Nephron (organoid): ENCODE data around the gene HGFAC.

Source experiments
- H3K27ac Mint-ChIP-seq, 3 experiments: 2 replicates each; pipeline ENCODE4 v1.8.0; 2020; ENCODE audit warnings: mixed read lengths in 3 of 3, mild to moderate bottlenecking in 2 of 3, moderate library complexity in 1 of 3
- H3K27me3 Mint-ChIP-seq: 2 replicates; pipeline ENCODE4 v1.8.0; 2021; ENCODE audit warnings: low read depth, mild to moderate bottlenecking, moderate library complexity, mixed read lengths
- H3K36me3 Mint-ChIP-seq: 2 replicates; pipeline ENCODE4 v1.8.0; 2020; ENCODE audit warnings: low read depth, mixed read lengths
- H3K4me1 Mint-ChIP-seq: 2 replicates; pipeline ENCODE4 v1.8.0; 2020; ENCODE audit warnings: mixed read lengths
- H3K4me3 Mint-ChIP-seq, 3 experiments: 2 replicates each; pipeline ENCODE4 v1.8.0; 2020; ENCODE audit warnings: mild to moderate bottlenecking in 3 of 3, mixed read lengths in 3 of 3, moderate library complexity in 2 of 3
- H3K9me3 Mint-ChIP-seq: 2 replicates; pipeline ENCODE4 v1.8.0; 2020; ENCODE audit warnings: mixed read lengths
- CTCF ChIP-seq, 3 experiments: fragments of 200-600 bp; sonication (generic); IDR thresholded peaks; one replicate each; pipeline ENCODE4 v1.5.0; 2021; ENCODE audit warnings: antibody characterized with exemption in 3 of 3; ENCODE audit not compliant: unreplicated experiment in 3 of 3

The HGFAC gene

GRCh38 chr4:3420956-3421355 lies 20.8 kb upstream of the HGFAC start:
- no peaks in the 10 kb centered on the region for H3K9me3 Mint-ChIP-seq
- no peak overlapping the region for H3K4me3 Mint-ChIP-seq
- no peaks in the 10 kb centered on the region for H3K27me3 Mint-ChIP-seq
- H3K36me3 Mint-ChIP-seq = peaks cover 38% of the 10 kb centered on the region
- H3K4me1 Mint-ChIP-seq = peaks cover 11% of the 10 kb centered on the region
- H3K27ac Mint-ChIP-seq = no peak overlapping the region
- no peak for TF ChIP-seq CTCF (IDR thresholded peaks at IDR 0.05; ENCODE audit: unreplicated experiment in 3 of 3)

- no peak for TF ChIP-seq CTCF (IDR thresholded peaks at IDR 0.05; ENCODE audit: unreplicated experiment in 3 of 3)
- Mint-ChIP-seq H3K9me3 (no peaks in the 10 kb centered on the region), H3K27me3 (no peaks in the 10 kb centered on the region), H3K4me1 (peaks cover 6% of the 10 kb centered on the region), H3K4me3 (no peak overlapping the region), H3K36me3 (peaks cover 33% of the 10 kb centered on the region), H3K27ac (no peak overlapping the region)
These were observed 20.3 kb upstream of the HGFAC start for GRCh38 chr4:3421470-3421869.

- peaks cover 24% of the 10 kb centered on the region for H3K36me3 Mint-ChIP-seq
- no peaks in the 10 kb centered on the region for H3K9me3 Mint-ChIP-seq
- H3K4me3 Mint-ChIP-seq = no peak overlapping the region
- no peak for TF ChIP-seq CTCF (IDR thresholded peaks at IDR 0.05; ENCODE audit: unreplicated experiment in 3 of 3)
- no peak overlapping the region for H3K27ac Mint-ChIP-seq
- no peaks in the 10 kb centered on the region for H3K4me1 Mint-ChIP-seq
- H3K27me3 Mint-ChIP-seq = no peaks in the 10 kb centered on the region
These were observed 19.4 kb upstream of the HGFAC start for GRCh38 chr4:3422241-3422801.

GRCh38 chr4:3422808-3423297 lies 18.9 kb upstream of the HGFAC start:
- Mint-ChIP-seq H3K4me1 (no peaks in the 10 kb centered on the region), H3K27me3 (no peaks in the 10 kb centered on the region), H3K9me3 (no peaks in the 10 kb centered on the region), H3K36me3 (peaks cover 20% of the 10 kb centered on the region), H3K27ac (no peak overlapping the region), H3K4me3 (no peak overlapping the region)
- no peak for TF ChIP-seq CTCF (IDR thresholded peaks at IDR 0.05; ENCODE audit: unreplicated experiment in 3 of 3)

- H3K9me3 Mint-ChIP-seq = no peaks in the 10 kb centered on the region
- H3K27ac Mint-ChIP-seq = no peak overlapping the region
- H3K27me3 Mint-ChIP-seq = no peaks in the 10 kb centered on the region
- H3K4me3 Mint-ChIP-seq = no peak overlapping the region
- no peak for TF ChIP-seq CTCF (IDR thresholded peaks at IDR 0.05; ENCODE audit: unreplicated experiment in 3 of 3)
- no peaks in the 10 kb centered on the region for H3K4me1 Mint-ChIP-seq
- H3K36me3 Mint-ChIP-seq = peaks cover 18% of the 10 kb centered on the region
These were observed 18.4 kb upstream of the HGFAC start for GRCh38 chr4:3423406-3423805.

- H3K9me3 Mint-ChIP-seq = no peaks in the 10 kb centered on the region
These were observed 17.8 kb upstream of the HGFAC start for GRCh38 chr4:3423952-3424351.

More at GRCh38 chr4:3423952-3424351, 17.8 kb upstream of the HGFAC start:
- Mint-ChIP-seq H3K36me3 (peaks cover 21% of the 10 kb centered on the region), H3K4me1 (no peaks in the 10 kb centered on the region), H3K4me3 (no peak overlapping the region), H3K27ac (no peak overlapping the region), H3K27me3 (no peaks in the 10 kb centered on the region)
- TF ChIP-seq CTCF (IDR thresholded peaks at IDR 0.05; ENCODE audit: unreplicated experiment in 3 of 3) = no peak
